B cell (primary cell): ENCODE measurements around the gene ADK. TPM values are rescaled to one million over a fixed set of nuclear protein-coding genes. Genes with fewer than 3 reads are reported as not detected.

ENCODE experiments used
- ATAC-seq: fragments of 200-7000 bp; cut with Tn5 transposase; one replicate; pipeline ENCODE4 v1.10.0; 2021; ENCODE audit warnings: low read depth, mild to moderate bottlenecking, moderate number of reproducible peaks, moderate library complexity
- CTCF ChIA-PET: fragments of 350-600 bp; sonication (Branson Sonifier 250); formaldehyde crosslinking; loops from one replicate; lab custom pipeline; 2021; ENCODE audit warnings: antibody characterized with exemption, inconsistent platforms; lab: Charles Lee
- POLR2A ChIA-PET: fragments of 350-600 bp; sonication (Branson Sonifier 250); formaldehyde crosslinking; loops from one replicate; lab custom pipeline; 2021; ENCODE audit warnings: antibody characterized with exemption; lab: Charles Lee
- DNase-seq: peaks from one replicate; pipeline ENCODE4 v3.0.0; 2013
- H2AFZ ChIP-seq: 2 replicates; pipeline ENCODE4 v1.6.1; 2012; ENCODE audit warnings: mild to moderate bottlenecking, low read depth, low read length; ENCODE audit not compliant: insufficient read depth, poor library complexity, severe bottlenecking
- H3K27ac ChIP-seq, 2 donors: 1 replicate in 1 of 2; 2 replicates in 1 of 2; pipeline ENCODE4 v1.5.1; 2012 to 2013; ENCODE audit warnings: low read length in 2 of 2, mild to moderate bottlenecking in 2 of 2, moderate library complexity in 1 of 2
- H3K27me3 ChIP-seq, 4 experiments: fragments of 200-600 bp in 1 of 4; sonication (generic) in 1 of 4; replicated peaks in 1 of 4; 1 replicate in 2 of 4; 2 replicates in 2 of 4; pipeline versions ENCODE4 v1.6.1 to v1.7.0; 2013 to 2016; ENCODE audit warnings: low read length in 3 of 4, mild to moderate bottlenecking in 2 of 4, mixed read lengths in 1 of 4, moderate library complexity in 1 of 4; ENCODE audit not compliant: insufficient read depth in 4 of 4, control insufficient read depth in 3 of 4; ENCODE audit errors: control extremely low read depth in 1 of 4
- H3K36me3 ChIP-seq, 2 experiments: replicated peaks in 1 of 2; 1 replicate in 1 of 2; 2 replicates in 1 of 2; pipeline versions ENCODE4 v1.6.1 to v1.7.1; 2013; ENCODE audit warnings: low read length in 1 of 2; ENCODE audit not compliant: insufficient read depth in 2 of 2, control insufficient read depth in 1 of 2; ENCODE audit errors: control extremely low read depth in 1 of 2, extremely low read depth in 1 of 2
- H3K4me1 ChIP-seq, 2 donors: fragments of 200-600 bp in 1 of 2; sonication (generic) in 1 of 2; 1 replicate in 1 of 2; 2 replicates in 1 of 2; pipeline versions ENCODE4 v1.5.1 to v1.6.1; 2013 to 2017; ENCODE audit warnings: low read length in 2 of 2; ENCODE audit not compliant: control insufficient read depth in 2 of 2, insufficient read depth in 2 of 2
- H3K4me2 ChIP-seq: replicated peaks from 2 replicates; pipeline ENCODE3; 2012; ENCODE audit warnings: mild to moderate bottlenecking, low read depth, low read length; ENCODE audit not compliant: poor library complexity, severe bottlenecking
- H3K4me3 ChIP-seq, 5 experiments: fragments of 200-600 bp in 1 of 5; sonication (generic) in 1 of 5; 1 replicate in 3 of 5; 2 replicates in 2 of 5; pipeline versions ENCODE4 v1.5.1 to v1.7.0; 2011 to 2016; ENCODE audit warnings: low read length in 4 of 5, mild to moderate bottlenecking in 4 of 5, low read depth in 2 of 5, control low read depth in 1 of 5, moderate library complexity in 1 of 5; ENCODE audit not compliant: insufficient read depth in 1 of 5; ENCODE audit errors: control extremely low read depth in 1 of 5, extremely low read depth in 1 of 5
- H3K79me2 ChIP-seq: fragments of 200-600 bp; sonication (generic); one replicate; pipeline ENCODE4 v1.6.0; 2016; ENCODE audit warnings: low read length; ENCODE audit not compliant: control insufficient read depth, insufficient read depth
- H3K9ac ChIP-seq: fragments of 200-600 bp; sonication (generic); 2 replicates; pipeline ENCODE4 v1.6.1; 2017; ENCODE audit warnings: mild to moderate bottlenecking, low read length, moderate library complexity
- H3K9me3 ChIP-seq, 3 donors: one replicate each; pipeline versions ENCODE4 v1.6.1 to v1.7.1; 2013; ENCODE audit warnings: low read length in 2 of 3; ENCODE audit not compliant: control insufficient read depth in 2 of 3, insufficient read depth in 1 of 3; ENCODE audit errors: control extremely low read depth in 1 of 3
- H4K20me1 ChIP-seq: 2 replicates; pipeline ENCODE4 v1.6.0; 2012; ENCODE audit warnings: mild to moderate bottlenecking, low read length; ENCODE audit not compliant: insufficient read depth, control insufficient read depth, poor library complexity, severe bottlenecking
- H3K27ac Mint-ChIP-seq: one replicate; pipeline ENCODE4 v1.8.0; 2021; ENCODE audit warnings: mixed read lengths
- H3K27me3 Mint-ChIP-seq: one replicate; pipeline ENCODE4 v1.8.0; 2021; ENCODE audit warnings: mixed read lengths
- H3K4me1 Mint-ChIP-seq: one replicate; pipeline ENCODE4 v1.8.0; 2021; ENCODE audit warnings: mixed read lengths
- H3K4me3 Mint-ChIP-seq: one replicate; pipeline ENCODE4 v1.8.0; 2021; ENCODE audit warnings: mixed read lengths
- H3K9me3 Mint-ChIP-seq: one replicate; pipeline ENCODE4 v1.8.0; 2022; ENCODE audit warnings: mixed read lengths; ENCODE audit not compliant: insufficient read depth
- EZH2 ChIP-seq: IDR thresholded peaks from 2 replicates; pipeline ENCODE4 v1.6.1; 2012; ENCODE audit warnings: borderline replicate concordance, low read depth, mild to moderate bottlenecking, moderate library complexity, low read length; ENCODE audit not compliant: insufficient read depth, poor library complexity, severe bottlenecking
- WGBS: methylation state at CpG from one replicate; pipeline ENCODE4 v1.1.5; 2013; ENCODE audit warnings: missing lambda C conversion rate; ENCODE audit not compliant: insufficient coverage; 5-methylcytosine and 5-hydroxymethylcytosine counted together
- intact Hi-C: fragments of 100-400 bp; cut with micrococcal nuclease; formaldehyde crosslinking; loops from one replicate; pipeline ENCODE4 v1.10.0; 2022
- polyA plus RNA-seq: library from polyadenylated mRNA; depleted of rRNA; stranded (reverse); fragments of >200 nt; gene quantifications from 2 replicates; pipeline ENCODE4 v1.2.3, GENCODE V29; 2012
- total RNA-seq, 2 donors: library from RNA; stranded (reverse); fragments of 120-200 nt in 1 of 2; gene quantifications; 1 replicate in 1 of 2; 2 replicates in 1 of 2; pipeline versions ENCODE4 v1.2.3 to v1.2.4, GENCODE V29; 2013 to 2022
- TF ChIP-seq, protein P1 (sequence below): fragments of 200-600 bp; IDR thresholded peaks from one replicate; pipeline ENCODE4 v1.8.0; 2022; ENCODE audit warnings: antibody characterized with exemption, mild to moderate bottlenecking

ADK gene
- total and polyA plus RNA-seq, 2 donors (not counting 1 experiment from before 2014, with no cell fraction given), result 37.2 to 52.6 TPM

DNA sequence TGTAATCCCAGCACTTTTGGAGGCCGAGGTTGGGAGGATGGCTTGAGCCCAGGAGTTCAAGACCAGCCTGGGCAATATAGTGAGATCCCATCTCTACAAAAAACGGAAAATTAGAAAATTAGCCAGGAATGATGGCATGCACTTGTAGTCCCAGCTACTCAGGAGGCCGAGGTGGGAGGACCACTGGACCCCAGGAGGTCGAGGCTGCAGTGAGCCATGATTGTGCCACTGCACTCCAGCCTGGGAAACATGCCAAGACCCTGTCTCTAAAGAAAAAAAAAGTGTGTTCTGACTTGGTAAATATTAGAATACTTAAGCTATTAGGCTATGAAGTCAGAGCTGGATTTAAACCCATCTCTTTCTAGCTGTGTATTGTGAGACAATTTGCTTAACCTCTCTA, 594.4 kb downstream of the ADK start:
- Histone ChIP-seq H3K4me3 (no peak overlapping the region), H2AFZ (no peak overlapping the region), H4K20me1 (no peaks in the 10 kb centered on the region), H3K27ac (no peak overlapping the region), H3K4me2 (no peak overlapping the region), H3K4me1 (no peaks in the 10 kb centered on the region), H3K9me3 (no peaks in the 10 kb centered on the region), H3K27me3 (no peaks in the 10 kb centered on the region), H3K9ac (no peak overlapping the region), H3K36me3 (no peaks in the 10 kb centered on the region), H3K79me2 (no peaks in the 10 kb centered on the region)
- ChIA-PET POLR2A (no interaction called here), CTCF (no interaction called here)
- DNase-seq, result no peak
- no peaks in the 10 kb centered on the region for H3K9me3 Mint-ChIP-seq
- H3K4me1 Mint-ChIP-seq, result no peaks in the 10 kb centered on the region
- ATAC-seq, result no peak
- intact Hi-C loops, result no loop called here
- no peak overlapping the region for H3K4me3 Mint-ChIP-seq
- H3K27me3 Mint-ChIP-seq, result no peaks in the 10 kb centered on the region
- TF ChIP-seq EZH2, result no peak
- TF ChIP-seq, protein P1, sequence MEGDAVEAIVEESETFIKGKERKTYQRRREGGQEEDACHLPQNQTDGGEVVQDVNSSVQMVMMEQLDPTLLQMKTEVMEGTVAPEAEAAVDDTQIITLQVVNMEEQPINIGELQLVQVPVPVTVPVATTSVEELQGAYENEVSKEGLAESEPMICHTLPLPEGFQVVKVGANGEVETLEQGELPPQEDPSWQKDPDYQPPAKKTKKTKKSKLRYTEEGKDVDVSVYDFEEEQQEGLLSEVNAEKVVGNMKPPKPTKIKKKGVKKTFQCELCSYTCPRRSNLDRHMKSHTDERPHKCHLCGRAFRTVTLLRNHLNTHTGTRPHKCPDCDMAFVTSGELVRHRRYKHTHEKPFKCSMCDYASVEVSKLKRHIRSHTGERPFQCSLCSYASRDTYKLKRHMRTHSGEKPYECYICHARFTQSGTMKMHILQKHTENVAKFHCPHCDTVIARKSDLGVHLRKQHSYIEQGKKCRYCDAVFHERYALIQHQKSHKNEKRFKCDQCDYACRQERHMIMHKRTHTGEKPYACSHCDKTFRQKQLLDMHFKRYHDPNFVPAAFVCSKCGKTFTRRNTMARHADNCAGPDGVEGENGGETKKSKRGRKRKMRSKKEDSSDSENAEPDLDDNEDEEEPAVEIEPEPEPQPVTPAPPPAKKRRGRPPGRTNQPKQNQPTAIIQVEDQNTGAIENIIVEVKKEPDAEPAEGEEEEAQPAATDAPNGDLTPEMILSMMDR, result no peak
- no peak overlapping the region for H3K27ac Mint-ChIP-seq
- WGBS, result 88% methylated on average over 3 of the region's 4 CpGs

DNA sequence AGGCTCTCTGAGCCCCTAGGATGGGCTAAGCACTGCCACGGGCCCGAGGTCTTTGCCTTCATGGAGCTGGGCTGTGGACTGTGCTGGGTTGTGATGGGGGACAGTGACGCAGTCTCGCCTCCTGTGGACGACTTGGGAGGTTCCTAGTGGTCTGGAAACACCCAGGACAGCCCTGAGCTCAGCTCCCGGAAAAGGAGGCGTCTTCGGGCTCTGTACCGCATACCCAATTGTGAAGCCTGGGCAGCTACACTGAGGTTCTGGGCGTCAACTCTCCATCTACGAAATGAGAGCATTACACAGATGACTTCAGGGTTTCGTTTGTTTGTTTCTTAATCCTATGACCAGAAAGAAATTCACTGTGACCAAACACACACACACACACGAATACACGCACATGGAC, 595.8 kb downstream of the ADK start:
- peaks cover 7% of the 10 kb centered on the region for H3K4me1 Mint-ChIP-seq
- no peak overlapping the region for H3K27ac Mint-ChIP-seq
- H3K4me3 Mint-ChIP-seq, result no peak overlapping the region
- Histone ChIP-seq H3K27me3 (no peaks in the 10 kb centered on the region), H3K4me3 (no peak overlapping the region), H4K20me1 (no peaks in the 10 kb centered on the region), H3K4me1 (peaks cover 0 to 7% of the 10 kb centered on the region in 2 donors), H3K4me2 (no peak overlapping the region), H3K36me3 (no peaks in the 10 kb centered on the region), H3K9ac (no peak overlapping the region), H3K79me2 (no peaks in the 10 kb centered on the region), H2AFZ (no peak overlapping the region), H3K9me3 (no peaks in the 10 kb centered on the region), H3K27ac (no peak overlapping the region)
- H3K27me3 Mint-ChIP-seq, result no peaks in the 10 kb centered on the region
- intact Hi-C loops, result no loop called here
- no peaks in the 10 kb centered on the region for H3K9me3 Mint-ChIP-seq
- TF ChIP-seq EZH2, result no peak
- TF ChIP-seq, protein P1, result no peak
- POLR2A ChIA-PET, result no interaction called here
- no peak for ATAC-seq
- no peak for DNase-seq
- 100% methylated on average over 10 of the region's 14 CpGs for WGBS
- CTCF ChIA-PET, result interaction anchor here (0.7 kb wide), 1 partner anchor 298 kb away, joined by 5 read pairs; no protein-coding TSS in a partner anchor
